ENCODE data around the gene ARRDC5.

GRCh38 chr19:4939466-4939865, 36.8 kb upstream of the ARRDC5 start:
- TF ChIP-seq TARDBP (IDR thresholded peaks at IDR 0.05) (no peak), L3MBTL2 (conservative IDR thresholded peaks at IDR 0.05) (no peak)

Data from HEK293T (cell line).